T-helper 2 cell treated with Interferon-gamma antibody and Interleukin-4, amounts not matched to agents 5 μg/mL and 100 μg/mL, for 36 hours (primary cell): ENCODE results near the gene CEP57L1.
"Not testable (repeated sequence)": the region's sequence is repeated elsewhere in the genome, so short reads cannot be mapped to it uniquely, and the experiment has no call there.

Experiments used
- DNase-seq: peaks from one replicate; pipeline ENCODE4 v3.0.0; 2021; ENCODE audit warnings: low spot score
- H3K27ac Mint-ChIP-seq: one replicate; pipeline ENCODE4 v1.8.0; 2021; ENCODE audit warnings: mild to moderate bottlenecking, mixed read lengths
- H3K27me3 Mint-ChIP-seq: one replicate; pipeline ENCODE4 v1.8.0; 2021; ENCODE audit warnings: low read depth, mixed read lengths
- H3K36me3 Mint-ChIP-seq: one replicate; pipeline ENCODE4 v1.8.0; 2021; ENCODE audit warnings: low read depth, mixed read lengths
- H3K4me1 Mint-ChIP-seq: one replicate; pipeline ENCODE4 v1.8.0; 2021; ENCODE audit warnings: low read depth, mixed read lengths
- H3K4me3 Mint-ChIP-seq: one replicate; pipeline ENCODE4 v1.8.0; 2022; ENCODE audit warnings: mild to moderate bottlenecking, moderate library complexity, mixed read lengths
- H3K9me3 Mint-ChIP-seq: one replicate; pipeline ENCODE4 v1.8.0; 2021; ENCODE audit warnings: mixed read lengths

Gene CEP57L1

GRCh38 chr6:109143191-109143590 lies 47.9 kb downstream of the CEP57L1 start:
- peaks cover 4% of the 10 kb centered on the region for H3K9me3 Mint-ChIP-seq
- H3K27me3 Mint-ChIP-seq = no peaks in the 10 kb centered on the region
- no peak overlapping the region for H3K27ac Mint-ChIP-seq
- H3K36me3 Mint-ChIP-seq = peaks cover 15% of the 10 kb centered on the region
- H3K4me1 Mint-ChIP-seq = peaks cover 3% of the 10 kb centered on the region
- no peak overlapping the region for H3K4me3 Mint-ChIP-seq
- DNase-seq = no peak

DNA sequence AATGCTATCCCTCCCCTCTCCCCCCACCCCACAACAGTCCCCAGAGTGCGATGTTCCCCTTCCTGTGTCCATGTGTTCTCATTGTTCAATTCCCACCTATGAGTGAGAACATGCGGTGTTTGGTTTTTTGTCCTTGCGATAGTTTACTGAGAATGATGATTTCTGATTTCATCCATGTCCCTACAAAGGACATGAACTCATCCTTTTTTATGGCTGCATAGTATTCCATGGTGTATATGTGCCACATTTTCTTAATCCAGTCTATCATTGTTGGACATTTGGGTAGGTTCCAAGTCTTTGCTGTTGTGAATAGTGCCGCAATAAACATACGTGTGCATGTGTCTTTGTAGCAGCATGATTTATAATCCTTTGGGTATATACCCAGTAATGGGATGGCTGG lies 52.9 kb downstream of the CEP57L1 start:
- H3K4me1 Mint-ChIP-seq, DNase-seq, H3K27ac Mint-ChIP-seq, H3K27me3 Mint-ChIP-seq, H3K4me3 Mint-ChIP-seq: not testable (repeated sequence)
- peaks cover 32% of the 10 kb centered on the region for H3K36me3 Mint-ChIP-seq
- peaks cover 19% of the 10 kb centered on the region for H3K9me3 Mint-ChIP-seq

- peaks cover 19% of the 10 kb centered on the region for H3K9me3 Mint-ChIP-seq
- not testable (repeated sequence) for H3K4me1 Mint-ChIP-seq, H3K27ac Mint-ChIP-seq, H3K27me3 Mint-ChIP-seq, H3K4me3 Mint-ChIP-seq, DNase-seq
- peaks cover 34% of the 10 kb centered on the region for H3K36me3 Mint-ChIP-seq
These were observed 53.4 kb downstream of the CEP57L1 start for GRCh38 chr6:109148716-109149115.

DNA sequence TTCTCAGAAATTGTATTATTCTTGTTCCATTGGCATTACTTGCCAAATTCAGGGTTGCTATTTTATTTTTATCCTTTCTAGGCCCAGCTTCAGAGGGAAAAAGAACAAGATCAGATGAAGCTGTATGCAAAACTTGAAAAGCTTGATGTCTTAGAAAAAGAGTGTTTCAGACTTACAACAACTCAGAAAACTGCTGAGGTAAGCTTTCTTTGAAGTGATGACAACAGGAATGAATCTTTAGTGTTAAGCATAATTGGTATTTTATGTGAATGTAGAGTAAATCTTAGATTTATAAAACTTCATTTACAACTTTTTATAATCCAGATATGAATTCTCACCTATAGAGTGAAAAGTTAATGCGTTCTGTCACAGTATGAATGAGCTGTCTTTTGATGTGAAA lies 58.4 kb downstream of the CEP57L1 start:
- no peak overlapping the region for H3K27ac Mint-ChIP-seq
- H3K27me3 Mint-ChIP-seq = no peaks in the 10 kb centered on the region
- H3K4me1 Mint-ChIP-seq = no peaks in the 10 kb centered on the region
- DNase-seq = no peak
- H3K36me3 Mint-ChIP-seq = peaks cover 39% of the 10 kb centered on the region
- H3K4me3 Mint-ChIP-seq = no peak overlapping the region
- peaks cover 19% of the 10 kb centered on the region for H3K9me3 Mint-ChIP-seq

- Mint-ChIP-seq H3K9me3 (no peaks in the 10 kb centered on the region), H3K4me3 (no peak overlapping the region), H3K27me3 (no peaks in the 10 kb centered on the region), H3K4me1 (peaks cover 2% of the 10 kb centered on the region), H3K27ac (no peak overlapping the region), H3K36me3 (peaks cover 10% of the 10 kb centered on the region)
- no peak for DNase-seq
These were observed 69.0 kb downstream of the CEP57L1 start for GRCh38 chr6:109164331-109164730.

DNA sequence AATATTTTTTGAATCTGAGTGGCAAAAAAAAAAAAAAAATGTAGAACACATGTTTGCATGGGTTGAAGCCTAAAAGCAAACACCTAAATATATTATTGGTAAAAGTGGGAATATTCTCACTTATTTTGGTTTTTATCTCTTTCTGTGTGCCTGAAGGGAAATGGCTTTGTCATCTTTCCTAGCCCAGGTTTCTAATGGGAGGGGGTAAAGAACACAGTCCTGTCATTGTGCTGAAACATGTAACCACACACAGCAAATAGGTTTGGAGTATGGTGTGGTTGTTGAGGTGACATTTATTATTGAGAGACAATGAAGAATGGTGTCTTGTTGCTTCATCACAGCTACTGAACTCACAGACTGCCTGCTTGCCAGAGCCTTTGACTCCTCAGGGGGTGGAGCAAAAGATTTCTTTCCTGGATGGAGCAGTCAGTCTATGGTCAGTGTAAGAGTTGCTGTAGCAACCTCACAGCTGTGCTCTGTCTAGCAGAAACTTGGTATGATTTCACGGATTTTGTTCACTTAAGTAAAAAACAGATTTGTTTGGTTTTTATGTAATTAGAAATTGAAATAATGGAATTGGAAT lies 70.2 kb downstream of the CEP57L1 start:
- no peak for DNase-seq
- Mint-ChIP-seq H3K27me3 (no peaks in the 10 kb centered on the region), H3K4me1 (peaks cover 2% of the 10 kb centered on the region), H3K9me3 (no peaks in the 10 kb centered on the region), H3K27ac (no peak overlapping the region), H3K4me3 (no peak overlapping the region), H3K36me3 (peaks cover 9% of the 10 kb centered on the region)

GRCh38 chr6:109166673-109167072 lies 71.4 kb downstream of the CEP57L1 start:
- Mint-ChIP-seq H3K27me3 (no peaks in the 10 kb centered on the region), H3K4me1 (peaks cover 2% of the 10 kb centered on the region), H3K27ac (no peak overlapping the region), H3K9me3 (no peaks in the 10 kb centered on the region), H3K36me3 (peaks cover 2% of the 10 kb centered on the region), H3K4me3 (no peak overlapping the region)
- DNase-seq = no peak

DNA sequence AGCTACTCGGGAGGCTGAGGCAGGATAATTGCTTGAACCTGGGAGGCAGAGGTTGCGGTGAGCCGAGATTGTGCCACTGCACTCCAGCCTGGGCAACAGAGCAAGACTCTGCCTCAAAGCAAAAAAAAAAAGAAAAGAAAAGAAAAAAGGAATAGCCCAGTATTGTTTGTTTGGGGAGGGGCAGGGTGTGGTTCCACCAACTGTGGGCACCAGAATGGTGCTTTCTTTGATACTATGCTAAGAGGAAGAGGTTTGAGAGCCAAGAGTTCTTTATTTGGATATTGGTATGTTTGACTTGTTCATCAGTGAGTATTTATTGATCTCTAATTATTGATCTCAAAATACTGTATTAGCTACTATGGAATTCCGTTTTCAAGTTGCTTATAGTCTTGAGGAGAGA lies 72.3 kb downstream of the CEP57L1 start:
- no peaks in the 10 kb centered on the region for H3K9me3 Mint-ChIP-seq
- H3K27me3 Mint-ChIP-seq = no peaks in the 10 kb centered on the region
- no peak overlapping the region for H3K4me3 Mint-ChIP-seq
- DNase-seq = no peak
- peaks cover 2% of the 10 kb centered on the region for H3K36me3 Mint-ChIP-seq
- no peak overlapping the region for H3K27ac Mint-ChIP-seq
- H3K4me1 Mint-ChIP-seq = peaks cover 2% of the 10 kb centered on the region

DNA sequence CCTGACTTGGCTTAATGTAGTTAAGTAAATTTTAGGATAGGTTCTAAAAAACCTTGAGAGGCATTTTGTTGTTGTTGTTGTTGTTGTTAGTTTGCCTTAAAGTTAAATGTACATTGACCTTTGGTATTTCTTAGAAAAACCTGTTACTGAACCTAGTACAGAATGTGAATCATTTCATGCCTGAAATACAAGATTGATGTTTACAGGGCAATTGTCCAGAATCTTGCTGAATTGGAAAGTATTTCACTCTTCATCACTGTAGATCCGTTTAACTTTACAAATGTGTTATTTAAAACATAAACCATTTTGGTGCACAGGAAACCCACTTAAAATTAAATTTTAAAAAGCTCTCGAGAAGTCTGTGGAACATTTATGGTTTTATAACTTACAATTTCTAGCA lies 75.0 kb downstream of the CEP57L1 start:
- H3K27me3 Mint-ChIP-seq = peaks cover 9% of the 10 kb centered on the region
- H3K4me1 Mint-ChIP-seq = peaks cover 2% of the 10 kb centered on the region
- H3K4me3 Mint-ChIP-seq = no peak overlapping the region
- no peaks in the 10 kb centered on the region for H3K36me3 Mint-ChIP-seq
- no peaks in the 10 kb centered on the region for H3K9me3 Mint-ChIP-seq
- H3K27ac Mint-ChIP-seq = no peak overlapping the region
- no peak for DNase-seq

GRCh38 chr6:109172101-109172746 lies 76.9 kb downstream of the CEP57L1 start:
- Mint-ChIP-seq H3K36me3 (no peaks in the 10 kb centered on the region), H3K27me3 (peaks cover 21% of the 10 kb centered on the region), H3K9me3 (no peaks in the 10 kb centered on the region), H3K4me3 (no peak overlapping the region), H3K4me1 (peaks cover 2% of the 10 kb centered on the region), H3K27ac (no peak overlapping the region)
- no peak for DNase-seq

GRCh38 chr6:109174916-109175315 lies 79.6 kb downstream of the CEP57L1 start:
- H3K4me3 Mint-ChIP-seq = no peak overlapping the region

GRCh38 chr6:109178921-109179320 lies 83.6 kb downstream of the CEP57L1 start:
- Mint-ChIP-seq H3K27ac (no peak overlapping the region), H3K27me3 (peaks cover 50% of the 10 kb centered on the region), H3K4me1 (peaks cover 4% of the 10 kb centered on the region), H3K9me3 (no peaks in the 10 kb centered on the region), H3K4me3 (no peak overlapping the region), H3K36me3 (no peaks in the 10 kb centered on the region)
- no peak for DNase-seq

More at GRCh38 chr6:109174916-109175315, 79.6 kb downstream of the CEP57L1 start:
- H3K27ac Mint-ChIP-seq = no peak overlapping the region
- no peak for DNase-seq
- no peaks in the 10 kb centered on the region for H3K9me3 Mint-ChIP-seq
- H3K4me1 Mint-ChIP-seq = no peaks in the 10 kb centered on the region
- H3K27me3 Mint-ChIP-seq = peaks cover 33% of the 10 kb centered on the region
- no peaks in the 10 kb centered on the region for H3K36me3 Mint-ChIP-seq

GRCh38 chr6:109179507-109179906 lies 84.2 kb downstream of the CEP57L1 start:
- H3K27me3 Mint-ChIP-seq = peaks cover 54% of the 10 kb centered on the region
- H3K4me1 Mint-ChIP-seq = peaks cover 4% of the 10 kb centered on the region
- H3K4me3 Mint-ChIP-seq = no peak overlapping the region
- H3K9me3 Mint-ChIP-seq = no peaks in the 10 kb centered on the region
- no peaks in the 10 kb centered on the region for H3K36me3 Mint-ChIP-seq
- H3K27ac Mint-ChIP-seq = no peak overlapping the region
- no peak for DNase-seq

DNA sequence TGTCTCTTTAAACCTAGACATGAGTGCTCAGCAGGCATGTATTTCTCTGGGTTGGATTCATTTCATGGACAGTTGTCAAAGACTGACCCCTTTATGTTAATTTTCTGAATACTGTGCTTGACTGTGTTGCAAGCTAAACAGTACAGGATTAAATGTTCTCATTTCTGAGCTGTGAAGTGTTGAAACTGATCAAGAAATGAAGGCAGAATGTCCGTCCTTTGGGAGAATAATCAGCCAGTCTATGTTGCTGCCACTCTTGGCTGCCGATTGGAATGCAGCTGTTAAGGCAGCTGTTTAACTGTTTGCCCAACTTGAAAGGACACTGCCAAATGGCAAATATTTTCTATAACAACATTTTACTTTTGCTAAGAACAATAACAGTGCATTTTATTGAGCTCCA lies 87.3 kb downstream of the CEP57L1 start:
- H3K27ac Mint-ChIP-seq = no peak overlapping the region
- H3K4me1 Mint-ChIP-seq = peaks cover 6% of the 10 kb centered on the region
- DNase-seq = no peak
- H3K36me3 Mint-ChIP-seq = no peaks in the 10 kb centered on the region
- H3K4me3 Mint-ChIP-seq = no peak overlapping the region
- no peaks in the 10 kb centered on the region for H3K9me3 Mint-ChIP-seq
- peaks cover 58% of the 10 kb centered on the region for H3K27me3 Mint-ChIP-seq
